ENCODE results near the gene CACNA1B.
"Not testable (repeated sequence)": the region's sequence is repeated elsewhere in the genome, so short reads cannot be mapped to it uniquely, and the experiment has no call there.

CACNA1B gene

GRCh38 chr9:138015021-138015829 is 137.6 kb downstream of the CACNA1B start:
- no peak for DNase-seq (ENCODE audit: low spot score)

GRCh38 chr9:138016406-138017187 is 139.0 kb downstream of the CACNA1B start:
- no peak for DNase-seq (ENCODE audit: low spot score)

- no peak for DNase-seq (ENCODE audit: low spot score)
These were observed 139.6 kb downstream of the CACNA1B start for GRCh38 chr9:138017200-138017599.

GRCh38 chr9:138019514-138019913 is 141.9 kb downstream of the CACNA1B start:
- DNase-seq (ENCODE audit: low spot score) = not testable (repeated sequence)

- no peak for DNase-seq (ENCODE audit: low spot score)
These were observed 142.7 kb downstream of the CACNA1B start for GRCh38 chr9:138020120-138020794.

GRCh38 chr9:138020795-138021182 is 143.2 kb downstream of the CACNA1B start:
- DNase-seq (ENCODE audit: low spot score) = no peak

- DNase-seq (ENCODE audit: low spot score) = no peak
These were observed 143.9 kb downstream of the CACNA1B start for GRCh38 chr9:138021251-138022056.

GRCh38 chr9:138022121-138022741 is 144.6 kb downstream of the CACNA1B start:
- DNase-seq (ENCODE audit: low spot score) = no peak

- DNase-seq (ENCODE audit: low spot score) = no peak
These were observed 145.3 kb downstream of the CACNA1B start for GRCh38 chr9:138022756-138023393.

GRCh38 chr9:138023394-138024124 is 146.0 kb downstream of the CACNA1B start:
- no peak for DNase-seq (ENCODE audit: low spot score)

GRCh38 chr9:138024131-138024530 is 146.5 kb downstream of the CACNA1B start:
- no peak for DNase-seq (ENCODE audit: low spot score)

GRCh38 chr9:138024831-138025291 is 147.3 kb downstream of the CACNA1B start:
- no peak for DNase-seq (ENCODE audit: low spot score)

GRCh38 chr9:138025417-138025816 is 147.8 kb downstream of the CACNA1B start:
- DNase-seq (ENCODE audit: low spot score) = no peak

GRCh38 chr9:138025908-138026307 is 148.3 kb downstream of the CACNA1B start:
- no peak for DNase-seq (ENCODE audit: low spot score)

- DNase-seq (ENCODE audit: low spot score) = peak; percentile 5
These were observed 151.0 kb downstream of the CACNA1B start for GRCh38 chr9:138028596-138028995.

GRCh38 chr9:138031186-138031585 is 153.6 kb downstream of the CACNA1B start:
- DNase-seq (ENCODE audit: low spot score) = no peak

GRCh38 chr9:138033950-138034349 is 156.4 kb downstream of the CACNA1B start:
- no peak for DNase-seq (ENCODE audit: low spot score)

GRCh38 chr9:138037140-138037539 is 159.6 kb downstream of the CACNA1B start:
- no peak for DNase-seq (ENCODE audit: low spot score)

- no peak for DNase-seq (ENCODE audit: low spot score)
These were observed 160.7 kb downstream of the CACNA1B start for GRCh38 chr9:138038244-138038671.

Measured in hematopoietic multipotent progenitor cell treated with erythropoietin and hydrocortisone succinate and interleukin-3 and kit ligand, for 15 days (in vitro differentiated cells).